Measurements from ENCODE around the gene CA7.

CA7 gene

DNA sequence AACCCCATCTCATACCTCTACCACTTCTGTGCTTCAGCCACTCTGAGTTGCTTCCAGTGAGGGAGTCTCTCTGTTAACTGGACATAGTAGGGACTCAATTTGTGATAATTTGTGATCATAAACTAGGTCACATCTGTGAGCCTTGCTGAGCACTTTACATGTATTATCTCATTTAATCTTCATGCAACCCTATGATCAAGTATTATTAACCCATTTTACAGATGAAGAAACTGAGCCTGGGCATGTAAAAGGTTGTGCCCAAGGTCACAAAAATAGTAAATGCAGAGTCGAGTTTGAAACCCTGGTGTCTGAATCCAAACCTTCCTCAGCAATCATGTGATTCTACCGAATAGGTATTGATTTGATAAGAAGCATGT is 54.7 kb downstream of the CA7 start:
- DNase-seq (ENCODE audit: low read depth), result no peak
- TF ChIP-seq CTCF (IDR thresholded peaks at IDR 0.05; ENCODE audit: control insufficient read depth, insufficient read depth, low read depth, low read length, missing control alignments), result no peak
- H3K4me3 ChIP-seq (ENCODE audit: control insufficient read depth, low read depth, low read length), result no peak overlapping the region

GRCh38 chr16:66899310-66899944 is 55.2 kb downstream of the CA7 start:
- no peak for TF ChIP-seq CTCF (IDR thresholded peaks at IDR 0.05; ENCODE audit: control insufficient read depth, insufficient read depth, low read depth, low read length, missing control alignments)
- DNase-seq (ENCODE audit: low read depth), result no peak
- H3K4me3 ChIP-seq (ENCODE audit: control insufficient read depth, low read depth, low read length), result no peak overlapping the region

DNA sequence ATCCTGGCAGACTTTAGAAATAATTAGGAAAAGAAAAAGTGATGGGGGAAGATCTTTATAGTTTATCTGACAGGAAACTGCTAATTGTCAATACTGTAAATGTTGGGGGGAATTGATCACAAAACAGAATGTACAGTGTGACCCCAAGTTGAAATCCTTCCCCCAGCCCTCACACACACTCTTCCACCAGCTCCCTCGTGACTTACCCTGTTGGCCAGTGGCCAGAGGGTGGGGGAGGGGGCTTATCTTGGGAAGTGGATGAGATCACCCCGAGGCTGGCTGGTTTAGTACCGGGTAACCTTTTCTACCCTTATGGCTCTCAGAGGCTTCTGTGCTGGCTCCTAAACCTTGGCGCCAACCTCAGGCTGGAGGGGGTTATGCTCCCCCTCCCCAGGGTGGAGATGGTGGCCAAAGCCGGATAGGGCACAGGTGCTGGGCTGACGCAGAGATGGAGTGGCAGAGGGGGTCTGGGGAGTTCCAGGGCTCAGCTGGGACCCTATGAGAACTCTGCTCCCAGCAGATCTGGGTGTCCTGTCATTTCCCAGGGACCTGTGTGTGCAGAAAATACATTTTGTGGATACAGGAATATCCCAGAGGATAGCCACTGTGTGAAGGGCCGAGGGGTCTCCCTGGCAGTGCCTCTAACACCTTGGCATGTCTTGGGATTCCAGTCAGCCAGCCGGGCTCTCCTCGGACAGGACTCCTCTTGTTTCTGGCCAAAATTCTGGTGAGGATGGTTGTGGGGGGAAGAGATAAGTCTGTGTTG is 55.9 kb downstream of the CA7 start:
- DNase-seq (ENCODE audit: low read depth), result no peak
- no peak overlapping the region for H3K4me3 ChIP-seq (ENCODE audit: control insufficient read depth, low read depth, low read length)
- TF ChIP-seq CTCF (IDR thresholded peaks at IDR 0.05; ENCODE audit: control insufficient read depth, insufficient read depth, low read depth, low read length, missing control alignments), result no peak

DNA sequence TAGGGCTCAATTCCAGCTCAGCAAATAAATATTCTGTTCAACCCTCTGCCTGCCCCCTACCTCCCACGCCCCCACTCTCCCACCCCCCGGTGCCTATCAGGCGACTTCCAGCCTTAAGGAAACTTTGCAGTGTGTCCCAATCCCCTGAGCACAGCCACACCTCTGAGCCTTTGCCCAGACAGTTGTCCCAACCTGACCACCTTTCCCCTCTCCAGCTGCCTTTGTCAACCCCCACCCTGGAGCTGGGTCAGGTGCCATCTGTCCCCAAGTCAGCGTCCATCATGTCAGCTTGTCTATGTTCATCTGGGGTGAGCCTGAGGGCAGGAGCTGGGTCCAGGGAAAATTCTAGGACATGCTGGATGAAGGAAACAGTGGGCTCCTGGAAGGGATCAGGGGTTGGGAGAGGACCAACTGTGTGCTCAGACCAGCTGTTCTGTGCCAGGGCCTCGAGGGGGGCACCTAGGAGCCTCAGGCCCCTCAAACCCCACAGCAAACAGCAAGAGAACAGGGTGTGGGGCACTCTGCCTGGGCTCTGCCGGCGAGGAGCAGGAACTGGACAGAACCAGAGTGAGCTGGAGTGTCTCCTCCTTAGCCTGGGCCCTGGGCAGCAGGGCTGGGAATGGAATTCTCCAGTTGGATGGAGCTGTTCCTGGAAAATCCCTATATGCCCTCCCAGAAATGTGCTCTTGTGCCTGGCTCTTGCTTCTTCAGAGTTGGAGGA is 56.7 kb downstream of the CA7 start:
- H3K4me3 ChIP-seq (ENCODE audit: control insufficient read depth, low read depth, low read length), result no peak overlapping the region
- no peak for DNase-seq (ENCODE audit: low read depth)
- no peak for TF ChIP-seq CTCF (IDR thresholded peaks at IDR 0.05; ENCODE audit: control insufficient read depth, insufficient read depth, low read depth, low read length, missing control alignments)

GRCh38 chr16:66901626-66902025 is 57.4 kb downstream of the CA7 start:
- DNase-seq (ENCODE audit: low read depth), result no peak
- H3K4me3 ChIP-seq (ENCODE audit: control insufficient read depth, low read depth, low read length), result no peak overlapping the region
- TF ChIP-seq CTCF (IDR thresholded peaks at IDR 0.05; ENCODE audit: control insufficient read depth, insufficient read depth, low read depth, low read length, missing control alignments), result no peak

DNA sequence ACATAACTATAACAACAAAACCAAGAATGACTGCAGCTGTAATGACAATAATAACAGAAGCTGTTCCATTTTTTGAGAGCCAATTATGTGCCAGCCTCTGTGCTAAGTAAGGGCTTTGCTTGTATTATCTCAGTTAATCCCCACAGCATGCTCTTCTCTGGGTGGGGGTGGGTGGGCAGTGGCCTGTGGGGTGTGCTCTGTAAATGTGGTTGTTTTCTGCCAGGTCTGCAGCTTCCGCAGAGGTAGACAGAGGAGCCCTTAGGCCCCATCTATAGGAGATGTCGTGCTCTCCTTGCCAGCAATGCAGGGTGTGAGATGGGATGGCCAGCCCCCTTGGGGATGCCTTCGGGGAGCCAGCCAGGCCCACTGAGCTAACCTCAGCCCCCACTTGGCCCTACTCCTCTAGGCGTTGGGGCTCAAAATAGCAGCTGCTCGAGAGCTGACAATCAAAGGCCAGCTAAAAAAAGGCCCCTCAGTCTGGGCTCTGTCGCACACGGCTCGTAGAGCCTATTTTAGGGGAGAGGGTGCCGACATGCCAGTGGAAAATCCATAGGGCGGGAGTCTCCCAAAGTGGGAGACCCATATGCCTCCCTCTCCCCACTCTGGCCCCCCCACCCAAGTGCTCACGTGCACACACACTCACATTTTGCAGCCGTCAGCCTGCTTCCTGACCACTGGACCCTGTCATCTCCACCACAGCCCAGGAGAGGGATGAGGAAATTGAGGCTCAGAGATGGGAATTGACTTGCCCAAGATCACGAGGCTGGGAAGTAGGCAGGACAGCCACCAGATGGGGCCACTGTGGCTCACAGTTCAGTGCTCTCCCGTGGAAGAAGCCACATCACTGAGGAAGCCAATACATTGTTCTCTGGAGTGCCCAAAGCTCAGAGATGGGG is 58.7 kb downstream of the CA7 start:
- no peak overlapping the region for H3K4me3 ChIP-seq (ENCODE audit: control insufficient read depth, low read depth, low read length)
- TF ChIP-seq CTCF (IDR thresholded peaks at IDR 0.05; ENCODE audit: control insufficient read depth, insufficient read depth, low read depth, low read length, missing control alignments), result no peak
- no peak for DNase-seq (ENCODE audit: low read depth)

All from AG09309 (cell line).